Endothelial cell of umbilical vein (primary cell): ENCODE measurements around the gene STAG1. TPM values are rescaled to one million over a fixed set of nuclear protein-coding genes. Genes with fewer than 3 reads are reported as not detected.

Source experiments
- BruUV-seq: library from RNA; stranded (reverse); fragments of 400-500 nt; replicated peaks from 2 replicates; lab custom pipeline; 2021; lab: Mats Ljungman, UMichigan
- CTCF ChIA-PET: fragments of 300-600, 350-600 bp; sonication (Branson Sonifier 250); formaldehyde crosslinking; loops from one replicate; lab custom pipeline; 2021; ENCODE audit warnings: antibody characterized with exemption, inconsistent platforms; lab: Charles Lee
- POLR2A ChIA-PET: fragments of 300-600, 350-600 bp; sonication (Branson Sonifier 250); formaldehyde crosslinking; loops from one replicate; lab custom pipeline; 2021; ENCODE audit warnings: antibody characterized with exemption, inconsistent platforms; lab: Charles Lee
- DNase-seq: peaks from one replicate; pipeline ENCODE4 v3.0.0-alpha.2; 2011; ENCODE audit warnings: low read depth, low spot score
- FAIRE-seq: peaks from 2 replicates; lab custom pipeline; 2011; peaks lifted over from hg19 to GRCh38; lab: Jason Lieb, UNC
- H2AFZ ChIP-seq: 2 replicates; pipeline ENCODE4 v1.6.0; 2012; ENCODE audit warnings: low read depth, low read length, control low read depth, inconsistent platforms
- H3K27ac ChIP-seq: 2 replicates; pipeline ENCODE4 v1.5.1; 2011; ENCODE audit warnings: low read depth, mild to moderate bottlenecking, control low read depth, low read length, moderate library complexity; ENCODE audit not compliant: insufficient read depth
- H3K27me3 ChIP-seq, 2 experiments: 2 replicates each; pipeline versions ENCODE4 v1.6.0 to v1.6.1; 2011; ENCODE audit warnings: low read length in 2 of 2, mixed read lengths in 1 of 2; ENCODE audit not compliant: control insufficient read depth in 2 of 2, insufficient read depth in 2 of 2
- H3K36me3 ChIP-seq, 2 experiments: 2 replicates in 1 of 2; 3 replicates in 1 of 2; pipeline ENCODE4 v1.5.1; 2011; ENCODE audit warnings: low read length in 2 of 2, mild to moderate bottlenecking in 1 of 2, moderate library complexity in 1 of 2; ENCODE audit not compliant: control insufficient read depth in 2 of 2, insufficient read depth in 2 of 2; ENCODE audit errors: extremely low read depth in 1 of 2
- H3K4me1 ChIP-seq: 3 replicates; pipeline ENCODE4 v1.5.1; 2011; ENCODE audit warnings: mild to moderate bottlenecking, low read length; ENCODE audit not compliant: control insufficient read depth, insufficient read depth; ENCODE audit errors: extremely low read depth
- H3K4me2 ChIP-seq: 2 replicates; pipeline ENCODE4 v1.6.1; 2011; ENCODE audit warnings: low read length, control low read depth, mixed read lengths; ENCODE audit not compliant: insufficient read depth
- H3K4me3 ChIP-seq, 3 experiments: fragments of 200-600 bp in 1 of 3; sonication (generic), shearing (Covaris generic) in 1 of 3; replicated peaks in 1 of 3; 2 replicates each; pipeline ENCODE4 v1.5.1; 2011 to 2016; ENCODE audit warnings: control low read depth in 3 of 3, low read length in 3 of 3, mild to moderate bottlenecking in 2 of 3, inconsistent platforms in 1 of 3, low read depth in 1 of 3, moderate library complexity in 1 of 3; ENCODE audit not compliant: insufficient read depth in 1 of 3
- H3K79me2 ChIP-seq: 2 replicates; pipeline ENCODE4 v1.6.0; 2012; ENCODE audit warnings: low read length, inconsistent platforms; ENCODE audit not compliant: control insufficient read depth, insufficient read depth
- H3K9ac ChIP-seq: replicated peaks from 2 replicates; pipeline ENCODE3; 2011; ENCODE audit warnings: low read length, control low read depth; ENCODE audit not compliant: insufficient read depth; ENCODE audit errors: extremely low read depth
- H3K9me1 ChIP-seq: replicated peaks from 3 replicates; pipeline ENCODE4 v1.6.0; 2011; ENCODE audit warnings: mild to moderate bottlenecking, low read length; ENCODE audit not compliant: control insufficient read depth, insufficient read depth; ENCODE audit errors: extremely low read depth
- H3K9me3 ChIP-seq: replicated peaks from 2 replicates; pipeline ENCODE4 v1.5.1; 2012; ENCODE audit warnings: low read length, inconsistent platforms; ENCODE audit not compliant: control insufficient read depth, insufficient read depth
- H4K20me1 ChIP-seq: replicated peaks from 2 replicates; pipeline ENCODE3; 2011; ENCODE audit warnings: mild to moderate bottlenecking, low read length; ENCODE audit not compliant: control insufficient read depth, insufficient read depth; ENCODE audit errors: extremely low read depth
- EZH2 ChIP-seq: IDR thresholded peaks from 2 replicates; pipeline ENCODE4 v1.6.1; 2012; ENCODE audit warnings: borderline replicate concordance, low read depth, mild to moderate bottlenecking, moderate library complexity, low read length, inconsistent platforms; ENCODE audit not compliant: severe bottlenecking
- FOS ChIP-seq: IDR thresholded peaks from 2 replicates; pipeline ENCODE4 v1.6.1; 2011; ENCODE audit warnings: mild to moderate bottlenecking, low read length, moderate library complexity, borderline replicate concordance; ENCODE audit not compliant: insufficient read depth
- GATA2 ChIP-seq: IDR thresholded peaks from 2 replicates; pipeline ENCODE4 v1.7.0; 2011; ENCODE audit warnings: low read depth, mild to moderate bottlenecking, moderate library complexity, mixed read lengths, low read length; ENCODE audit not compliant: insufficient read length, insufficient read depth
- JUN ChIP-seq: IDR thresholded peaks from 2 replicates; pipeline ENCODE4 v1.6.1; 2011; ENCODE audit warnings: borderline replicate concordance, low read depth; ENCODE audit not compliant: insufficient read length, insufficient read depth
- MYC ChIP-seq: IDR thresholded peaks from one replicate; pipeline ENCODE4 v1.6.1; 2011; ENCODE audit warnings: mild to moderate bottlenecking, low read depth, low read length
- POLR2A ChIP-seq: IDR thresholded peaks from 2 replicates; pipeline ENCODE4 v1.6.1; 2012; ENCODE audit warnings: low read depth, mild to moderate bottlenecking, control low read depth, low read length
- POLR2AphosphoS5 ChIP-seq: IDR thresholded peaks from 2 replicates; pipeline ENCODE4 v1.6.1; 2012; ENCODE audit warnings: low read depth, mild to moderate bottlenecking, control low read depth, low read length, moderate library complexity; ENCODE audit not compliant: insufficient read depth
- dilution Hi-C: fragments of 300-500 bp; cut with MboI; formaldehyde crosslinking; loops from one replicate; pipeline ENCODE4 v1.15.0; 2019; ENCODE audit warnings: low sequenced_read_pairs; ENCODE audit not compliant: extremely low pct_ligation_motif_present
- intact Hi-C: fragments of 100-400 bp; cut with micrococcal nuclease; formaldehyde crosslinking; loops from one replicate; pipeline ENCODE4 v1.10.0; 2022
- polyA plus RNA-seq, 4 experiments: library from polyadenylated mRNA; depleted of rRNA in 3 of 4; stranded (reverse) in 3 of 4; unstranded in 1 of 4; fragments of >200 nt; gene quantifications; 2 replicates each; pipeline versions ENCODE4 v1.2.1 to v1.2.3, GENCODE V29; 2011 to 2012; ENCODE audit warnings: missing spikeins in 1 of 4
- total RNA-seq: library from RNA; stranded (reverse); gene quantifications from 2 replicates; pipeline ENCODE4 v1.2.3, GENCODE V29; 2021
- TF ChIP-seq, protein P1 (sequence below): IDR thresholded peaks from 2 replicates; pipeline ENCODE4 v1.6.1; 2011; ENCODE audit not compliant: insufficient read depth, insufficient read length
- TF ChIP-seq, protein P2 (sequence below), 2 donors: IDR thresholded peaks; 1 replicate in 1 of 2; 2 replicates in 1 of 2; pipeline ENCODE4 v1.5.1; 2011; ENCODE audit warnings: low read length in 2 of 2, mild to moderate bottlenecking in 2 of 2, moderate library complexity in 2 of 2, control low read depth in 1 of 2, inconsistent platforms in 1 of 2, low read depth in 1 of 2; ENCODE audit not compliant: insufficient read depth in 1 of 2; ENCODE audit errors: extremely low read depth in 1 of 2

STAG1 gene
- total and polyA plus RNA-seq, 2 donors (not counting 3 experiments of a cell fraction or from before 2014, with no cell fraction given): 7.4 to 42.1 TPM

DNA sequence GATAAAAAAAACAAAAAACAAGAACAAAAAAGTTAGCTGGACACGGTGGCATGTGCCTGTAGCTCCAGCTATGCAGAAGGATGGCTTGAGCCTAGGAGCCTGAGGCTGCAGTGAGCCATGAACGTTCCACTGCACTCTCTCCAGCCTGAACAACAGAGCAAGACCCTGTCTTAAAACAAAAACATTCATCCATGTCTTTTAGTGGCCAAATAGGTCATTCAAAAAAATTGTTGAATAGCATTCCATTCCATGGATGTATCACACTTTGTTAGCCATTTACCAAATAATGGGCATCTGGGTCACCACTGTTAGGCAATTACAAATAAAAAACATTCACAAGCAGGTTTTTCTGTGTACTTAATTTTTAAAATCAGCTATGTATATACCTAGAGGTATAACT is 139.7 kb downstream of the STAG1 start:
- ChIA-PET CTCF (no interaction called here), POLR2A (no interaction called here)
- Histone ChIP-seq H3K27ac (no peak overlapping the region), H3K4me3 (no peak overlapping the region), H4K20me1 (peaks cover 3% of the 10 kb centered on the region), H3K79me2 (peaks cover 4% of the 10 kb centered on the region), H3K27me3 (no peaks in the 10 kb centered on the region), H3K9me1 (no peaks in the 10 kb centered on the region), H3K9ac (no peak overlapping the region), H3K9me3 (no peaks in the 10 kb centered on the region), H3K4me2 (no peak overlapping the region), H2AFZ (no peak overlapping the region), H3K36me3 (no peaks in the 10 kb centered on the region), H3K4me1 (no peaks in the 10 kb centered on the region)
- BruUV-seq: no TSS peak
- TF ChIP-seq POLR2AphosphoS5 (no peak), EZH2 (no peak), JUN (no peak), FOS (no peak), POLR2A (no peak), GATA2 (no peak), MYC (no peak)
- TF ChIP-seq, protein P1, sequence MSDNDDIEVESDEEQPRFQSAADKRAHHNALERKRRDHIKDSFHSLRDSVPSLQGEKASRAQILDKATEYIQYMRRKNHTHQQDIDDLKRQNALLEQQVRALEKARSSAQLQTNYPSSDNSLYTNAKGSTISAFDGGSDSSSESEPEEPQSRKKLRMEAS: no peak
- TF ChIP-seq, protein P2, sequence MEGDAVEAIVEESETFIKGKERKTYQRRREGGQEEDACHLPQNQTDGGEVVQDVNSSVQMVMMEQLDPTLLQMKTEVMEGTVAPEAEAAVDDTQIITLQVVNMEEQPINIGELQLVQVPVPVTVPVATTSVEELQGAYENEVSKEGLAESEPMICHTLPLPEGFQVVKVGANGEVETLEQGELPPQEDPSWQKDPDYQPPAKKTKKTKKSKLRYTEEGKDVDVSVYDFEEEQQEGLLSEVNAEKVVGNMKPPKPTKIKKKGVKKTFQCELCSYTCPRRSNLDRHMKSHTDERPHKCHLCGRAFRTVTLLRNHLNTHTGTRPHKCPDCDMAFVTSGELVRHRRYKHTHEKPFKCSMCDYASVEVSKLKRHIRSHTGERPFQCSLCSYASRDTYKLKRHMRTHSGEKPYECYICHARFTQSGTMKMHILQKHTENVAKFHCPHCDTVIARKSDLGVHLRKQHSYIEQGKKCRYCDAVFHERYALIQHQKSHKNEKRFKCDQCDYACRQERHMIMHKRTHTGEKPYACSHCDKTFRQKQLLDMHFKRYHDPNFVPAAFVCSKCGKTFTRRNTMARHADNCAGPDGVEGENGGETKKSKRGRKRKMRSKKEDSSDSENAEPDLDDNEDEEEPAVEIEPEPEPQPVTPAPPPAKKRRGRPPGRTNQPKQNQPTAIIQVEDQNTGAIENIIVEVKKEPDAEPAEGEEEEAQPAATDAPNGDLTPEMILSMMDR (IDR thresholded peaks at IDR 0.05; ENCODE audit: extremely low read depth in 1 of 2, insufficient read depth in 1 of 2, low read depth in 1 of 2, low read length in 2 of 2): no peak
- intact Hi-C loops: no loop called here
- dilution Hi-C loops: no loop called here
- DNase-seq (no peak), FAIRE-seq (no peak)
